Measurements from ENCODE around the gene BAHD1.

GRCh38 chr15:40451527-40452158 is 10.9 kb downstream of the BAHD1 start:
- TF ChIP-seq EZH2phosphoT487 (IDR thresholded peaks at IDR 0.05; ENCODE audit: borderline replicate concordance) (no peak), CTCF (conservative IDR thresholded peaks at IDR 0.05; ENCODE audit: low read length) (no peak)

All from Loucy (cell line).